HG02642 (cell line): ENCODE results near the gene FNBP1L.

Experiments used
- ATAC-seq: cut with Tn5 transposase; IDR thresholded peaks from one replicate; pipeline ENCODE4 v1.9.1; 2021; ENCODE audit warnings: mild to moderate bottlenecking; ENCODE audit not compliant: unreplicated experiment, poor library complexity

The FNBP1L gene

DNA sequence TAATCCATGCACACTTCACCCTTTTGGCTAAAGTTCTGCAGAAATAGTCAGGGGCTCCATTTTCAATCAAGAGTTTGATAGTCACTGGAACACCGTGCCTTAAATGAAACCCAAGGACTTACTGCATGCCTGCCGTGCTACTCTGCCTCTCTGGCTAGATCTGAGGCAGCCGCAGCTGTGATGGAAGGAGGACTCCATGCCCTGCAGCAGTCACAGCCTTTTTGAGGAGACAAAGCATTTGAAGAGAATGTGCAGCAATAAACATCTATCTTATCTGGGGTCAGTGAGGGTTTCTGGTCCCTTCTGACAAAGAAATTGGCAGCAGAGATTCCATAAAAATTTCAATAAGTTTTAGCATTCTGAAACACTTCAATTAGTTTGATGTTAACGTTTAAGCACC lies 155.7 kb downstream of the FNBP1L start:
- no peak for ATAC-seq
